GM18519 (cell line): ENCODE results near the gene DOC2A.
"Not testable (repeated sequence)": the region's sequence is repeated elsewhere in the genome, so short reads cannot be mapped to it uniquely, and the experiment has no call there.

Experiments used
- ATAC-seq: cut with Tn5 transposase; IDR thresholded peaks from one replicate; pipeline ENCODE4 v1.9.1; 2021; ENCODE audit warnings: mild to moderate bottlenecking, moderate library complexity; ENCODE audit not compliant: unreplicated experiment, low FRiP score

Gene DOC2A

DNA sequence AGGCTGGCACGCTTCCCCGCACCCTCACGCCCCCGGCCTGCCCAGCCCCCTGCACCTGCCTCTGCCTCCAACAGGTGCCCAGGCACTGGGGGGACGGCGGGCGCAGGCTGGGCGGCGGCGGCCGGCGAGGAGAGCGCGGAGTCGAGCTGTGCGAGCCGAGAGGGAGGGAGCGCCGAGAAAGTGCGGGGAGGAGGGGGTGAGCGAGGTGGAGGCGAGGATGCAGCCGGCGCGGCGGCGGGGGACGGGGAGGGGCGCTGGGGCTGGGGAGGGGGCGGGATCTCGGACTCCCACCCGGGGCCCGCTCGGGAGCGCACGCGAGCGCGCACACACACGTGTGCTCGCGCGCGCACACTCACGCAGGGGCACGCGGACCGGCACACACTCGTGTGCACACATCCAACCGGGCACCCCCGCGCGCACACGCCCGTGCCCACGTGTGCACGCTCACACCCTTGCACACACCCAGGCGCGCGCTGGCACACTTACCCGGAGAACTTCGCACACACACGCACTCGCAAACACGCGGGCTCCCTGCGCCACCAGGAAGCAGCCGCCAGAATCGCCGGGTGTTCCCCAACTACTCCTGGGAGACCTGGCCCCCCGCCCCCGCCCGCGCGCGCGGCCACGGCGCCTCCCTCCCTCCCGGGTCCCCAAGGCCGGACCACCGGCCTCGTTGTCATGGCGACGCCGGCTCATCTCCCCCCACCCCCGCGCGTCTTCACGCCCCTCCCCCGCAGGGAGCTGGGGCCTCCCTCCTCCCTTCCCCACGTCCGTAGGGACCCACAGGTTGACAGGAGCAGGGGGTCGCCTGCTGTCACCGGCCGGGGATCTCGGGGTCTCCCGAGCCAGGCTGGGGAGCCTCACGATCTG lies at the start of gene DOC2A:
DOC2A (minus strand) TSS at position 184 of the 870 bp plus-strand sequence. CDS start 805 bp downstream, outside the sequence.
- no peak for ATAC-seq

DNA sequence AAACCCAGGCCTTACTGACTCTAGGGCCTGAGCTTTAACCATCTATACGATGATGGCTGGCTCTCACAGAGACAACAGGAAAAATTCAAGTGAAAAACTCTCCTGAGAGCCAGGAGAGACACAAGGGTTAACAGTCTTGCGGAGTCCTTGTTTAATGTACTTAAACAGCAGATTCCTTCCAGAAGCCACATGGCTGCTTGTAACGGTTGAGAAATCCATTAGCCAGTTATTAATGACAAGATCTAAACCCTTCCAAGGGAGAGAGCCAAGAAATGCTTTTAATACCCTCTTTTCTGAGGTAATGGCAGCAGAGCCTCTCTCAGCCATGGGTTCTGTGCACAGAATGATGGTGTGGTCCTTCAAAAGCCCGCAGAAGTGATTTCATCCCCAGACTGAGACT lies 49.5 kb upstream of the DOC2A start:
- no peak for ATAC-seq

DNA sequence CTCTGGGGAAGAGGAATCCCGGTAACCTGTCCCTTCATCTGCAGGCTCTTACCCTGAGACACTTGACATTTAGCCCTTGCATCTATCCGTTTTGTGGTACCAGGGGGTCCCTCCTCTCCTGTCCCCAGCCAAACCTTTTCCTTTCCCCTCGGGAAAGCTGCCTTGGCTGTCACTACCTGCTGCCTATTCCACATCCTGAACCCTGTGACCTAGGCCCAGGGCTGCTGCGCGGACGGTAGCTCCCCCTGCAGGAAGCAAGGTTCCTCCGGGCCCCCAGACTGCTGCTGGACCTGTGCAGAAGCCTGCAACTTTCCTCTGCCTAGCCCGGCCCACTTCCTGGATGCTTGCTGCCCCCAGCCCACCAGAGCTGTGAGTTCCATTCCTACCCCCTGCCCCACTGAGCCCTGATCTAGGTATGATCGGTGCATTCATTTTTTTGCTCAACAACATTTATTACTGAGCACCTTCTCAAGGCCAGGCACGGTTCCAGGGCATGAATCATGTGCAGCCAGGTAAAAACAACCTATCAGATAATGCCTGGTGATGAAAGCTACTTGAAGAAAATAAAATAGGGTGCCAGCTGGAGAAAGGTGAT lies 44.2 kb upstream of the DOC2A start:
- ATAC-seq, result no peak

DNA sequence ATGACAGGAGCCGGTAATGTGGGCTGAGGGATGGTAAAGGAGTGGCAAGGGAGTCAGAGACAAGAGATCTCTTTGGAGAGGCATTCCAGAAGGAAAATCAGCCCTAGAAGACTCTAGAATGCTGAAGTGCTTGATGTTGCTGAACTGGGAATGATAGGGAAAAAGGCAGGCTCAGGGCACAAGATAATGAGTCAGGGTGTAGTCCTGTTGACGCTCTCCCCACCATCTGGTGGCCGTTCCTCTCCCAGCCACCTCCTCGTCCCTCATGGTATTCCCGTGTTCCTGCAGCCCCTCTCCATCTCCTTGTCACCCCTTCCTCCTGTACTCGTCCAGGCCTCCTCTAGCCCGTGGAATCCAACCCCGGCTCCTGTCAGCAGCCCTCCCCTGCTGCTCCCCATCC lies 43.6 kb upstream of the DOC2A start:
- no peak for ATAC-seq

DNA sequence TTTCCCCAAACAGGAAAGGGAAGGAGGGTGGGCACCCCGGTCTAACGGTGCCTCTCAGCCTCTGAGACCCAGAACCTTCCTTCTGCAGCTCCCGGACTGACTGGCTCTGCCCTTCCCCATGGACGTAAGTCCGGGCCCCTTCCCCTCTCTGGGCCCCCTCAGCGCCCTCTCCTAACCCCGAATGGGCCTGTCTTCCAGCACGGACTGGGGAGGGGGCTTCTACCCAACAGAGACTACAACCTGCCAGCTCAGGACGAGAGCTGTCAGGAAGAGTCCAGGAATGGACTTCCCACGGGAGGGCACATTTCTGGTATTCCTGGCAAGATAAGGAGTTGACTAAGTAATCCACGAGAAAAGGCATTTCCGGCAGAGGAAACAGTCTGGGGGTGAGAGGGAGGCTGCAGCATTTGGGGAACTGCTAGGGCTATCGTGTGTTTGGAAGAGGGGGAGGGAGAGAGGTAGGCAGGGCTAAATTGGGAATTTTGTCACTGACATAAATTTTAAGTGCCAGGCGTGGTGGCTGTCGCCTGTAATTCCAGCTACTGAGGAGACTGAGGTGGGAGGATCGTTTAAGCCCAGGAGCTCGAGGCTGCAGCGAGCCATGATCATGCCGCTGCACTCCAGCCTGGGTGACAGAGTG lies 42.7 kb upstream of the DOC2A start:
- no peak for ATAC-seq

DNA sequence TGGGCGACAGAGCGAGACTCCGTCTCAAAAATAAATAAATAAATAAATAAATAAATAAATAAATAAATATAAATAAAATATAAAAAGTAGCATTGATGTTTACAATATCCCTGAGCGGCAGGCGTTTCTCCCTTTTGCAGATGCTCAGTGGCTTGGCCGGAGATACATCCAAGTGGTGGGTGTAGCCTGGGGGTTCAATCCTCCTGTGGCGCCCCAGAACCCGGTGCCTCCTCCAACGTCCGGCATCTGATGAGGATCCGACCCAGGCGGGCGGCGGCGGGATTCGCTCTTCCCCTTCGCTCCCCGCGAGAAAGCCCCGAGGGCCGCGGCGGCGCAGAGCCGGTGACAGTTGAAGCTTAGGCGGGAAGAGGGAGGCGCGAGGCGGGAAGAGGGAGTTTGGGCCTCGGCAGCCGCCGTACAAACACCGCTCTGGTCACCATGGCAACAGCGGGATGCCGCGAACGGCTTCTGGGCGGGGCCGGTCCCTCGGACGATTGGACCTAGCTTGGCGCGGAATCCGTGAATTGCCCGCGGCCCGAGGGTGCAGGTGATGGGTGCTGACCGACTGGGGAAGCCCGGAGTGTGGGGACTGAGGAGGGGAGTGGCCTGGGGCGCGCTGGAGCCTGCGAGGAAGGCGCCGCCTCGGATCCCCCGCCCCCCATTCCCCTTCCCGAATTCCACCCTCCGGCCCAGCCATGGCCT lies 42.0 kb upstream of the DOC2A start:
- no peak for ATAC-seq

DNA sequence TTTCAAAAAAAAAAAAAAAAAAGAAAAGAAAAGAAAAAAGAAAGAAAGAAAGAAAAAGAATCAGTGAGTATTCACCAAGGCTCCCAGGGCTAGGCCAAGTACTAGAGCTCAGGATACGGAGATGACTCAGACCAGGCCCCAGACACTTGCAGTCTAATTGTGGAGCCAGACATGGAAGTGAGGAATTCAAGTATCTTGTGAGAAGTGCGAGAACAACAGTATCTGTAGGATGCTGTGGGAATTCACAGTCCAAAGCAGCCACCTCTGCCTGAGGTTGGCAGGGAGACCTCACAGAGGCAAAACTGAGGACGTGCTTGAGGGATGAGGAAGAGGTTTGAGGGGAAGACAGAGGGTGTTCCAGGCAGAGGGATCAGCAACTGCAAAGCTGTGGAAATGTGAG lies 40.7 kb upstream of the DOC2A start:
- ATAC-seq, result no peak

DNA sequence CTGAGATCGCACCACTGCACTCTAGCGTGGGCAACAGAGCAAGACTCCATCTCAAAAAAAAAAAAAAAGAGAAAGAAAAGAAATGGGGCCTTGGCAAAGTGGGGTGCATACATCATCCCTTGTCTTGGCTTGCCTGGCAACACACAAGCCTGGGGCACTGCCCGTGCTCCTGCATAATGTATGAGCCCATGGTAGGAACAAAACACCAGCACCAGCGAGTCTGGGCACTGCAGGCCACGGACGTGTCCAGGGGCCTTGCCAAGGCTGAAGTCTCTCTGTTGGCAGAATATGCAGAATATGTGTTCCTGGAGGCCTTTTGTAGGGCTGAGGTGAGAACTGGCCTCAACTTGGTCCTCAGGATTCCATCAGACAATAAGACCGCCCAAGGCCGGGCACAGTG lies 39.0 kb upstream of the DOC2A start:
- no peak for ATAC-seq

DNA sequence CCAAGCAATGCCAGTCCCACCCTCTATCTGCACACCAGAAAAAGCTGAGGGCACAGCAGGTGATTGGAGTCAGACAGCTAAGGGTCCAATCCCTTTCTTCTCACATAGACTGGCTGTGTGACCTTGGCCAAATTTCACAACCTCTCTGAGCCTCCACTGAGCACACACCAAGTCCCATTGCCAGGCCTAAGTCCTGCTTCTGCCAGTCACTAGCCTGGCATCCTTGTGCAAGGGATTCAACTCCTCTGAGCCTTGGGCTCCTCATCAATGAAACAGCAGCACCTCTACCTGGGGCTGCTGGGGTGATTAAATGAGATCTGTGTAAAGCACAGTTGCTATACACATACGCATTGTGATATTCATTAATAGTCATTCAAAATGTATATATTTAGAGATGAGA lies 35.8 kb upstream of the DOC2A start:
- ATAC-seq, result no peak

DNA sequence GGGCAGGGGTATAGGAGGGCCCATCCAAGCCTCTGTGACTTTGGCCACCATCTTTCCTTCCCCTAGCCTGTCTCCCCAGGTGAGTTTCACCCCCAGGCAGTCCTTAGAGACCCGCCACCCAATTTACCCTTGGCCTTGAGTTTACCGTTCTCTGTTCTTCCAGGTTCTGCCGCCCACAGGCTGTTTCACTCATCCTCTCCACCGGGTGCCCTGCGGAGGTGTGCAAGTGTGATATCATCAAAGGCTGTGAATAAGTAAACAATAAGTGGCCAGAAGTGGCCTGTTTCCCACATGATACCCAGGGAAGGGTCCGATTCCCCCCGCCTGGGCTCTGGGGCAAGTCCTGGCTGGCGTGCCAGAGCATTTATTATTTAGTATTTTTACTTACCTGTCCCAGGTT lies 35.4 kb upstream of the DOC2A start:
- ATAC-seq, result no peak

DNA sequence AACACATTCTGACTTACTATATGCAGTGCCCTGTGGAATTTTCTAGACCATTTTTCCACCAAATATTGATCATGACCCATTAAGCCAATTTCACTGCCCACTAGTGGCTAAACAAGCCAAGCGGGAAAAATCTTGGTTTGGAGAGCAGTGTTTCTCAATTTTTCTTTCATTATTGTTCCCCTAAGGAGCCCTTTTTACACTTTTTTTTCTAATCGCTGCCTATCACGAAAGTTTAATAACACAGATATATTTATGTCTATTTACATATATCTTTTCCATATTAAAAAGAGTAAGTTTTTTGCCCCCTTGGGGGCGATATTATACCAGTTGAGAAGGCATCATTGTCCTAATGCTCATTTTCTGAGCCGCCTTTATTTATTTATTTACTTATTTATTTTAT lies 31.0 kb upstream of the DOC2A start:
- no peak for ATAC-seq

DNA sequence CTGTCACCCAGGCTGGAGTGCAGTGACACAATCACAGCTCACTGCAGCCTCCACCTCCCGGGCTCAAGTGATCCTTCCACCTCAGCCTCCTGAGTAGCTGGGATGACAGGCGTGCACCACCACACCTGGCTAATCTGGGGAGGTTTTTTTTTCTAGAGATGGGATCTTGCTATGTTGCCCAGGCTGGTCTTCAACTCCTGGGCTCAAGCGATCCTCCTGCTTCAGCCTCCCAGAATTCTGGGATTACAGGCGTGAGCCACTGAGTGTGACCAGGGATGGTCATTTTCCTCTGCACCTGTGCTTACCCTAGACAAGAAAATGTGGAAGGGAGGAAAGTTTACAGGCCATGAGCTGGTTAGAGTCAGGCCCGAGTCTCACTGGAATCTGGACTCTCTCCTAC lies 29.9 kb upstream of the DOC2A start:
- not testable (repeated sequence) for ATAC-seq

DNA sequence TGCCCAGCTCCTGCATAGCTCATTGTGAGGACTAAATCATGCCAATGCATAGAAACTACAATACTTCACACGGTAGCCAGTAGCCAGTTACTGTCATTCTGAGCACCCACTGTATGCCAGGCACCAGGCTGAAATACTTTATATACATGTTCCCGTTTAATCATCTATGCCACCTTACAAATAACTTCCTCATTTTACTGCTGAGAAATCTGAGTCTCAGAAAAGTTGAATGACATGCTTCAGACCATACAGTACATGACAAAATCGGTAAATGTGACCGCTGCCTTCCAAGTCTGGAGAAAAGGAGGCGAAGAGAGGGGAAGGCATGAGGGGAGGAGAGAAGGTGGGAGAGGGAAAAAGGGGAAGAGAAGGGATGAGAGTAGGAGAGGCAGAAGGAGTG lies 29.4 kb upstream of the DOC2A start:
- no peak for ATAC-seq

DNA sequence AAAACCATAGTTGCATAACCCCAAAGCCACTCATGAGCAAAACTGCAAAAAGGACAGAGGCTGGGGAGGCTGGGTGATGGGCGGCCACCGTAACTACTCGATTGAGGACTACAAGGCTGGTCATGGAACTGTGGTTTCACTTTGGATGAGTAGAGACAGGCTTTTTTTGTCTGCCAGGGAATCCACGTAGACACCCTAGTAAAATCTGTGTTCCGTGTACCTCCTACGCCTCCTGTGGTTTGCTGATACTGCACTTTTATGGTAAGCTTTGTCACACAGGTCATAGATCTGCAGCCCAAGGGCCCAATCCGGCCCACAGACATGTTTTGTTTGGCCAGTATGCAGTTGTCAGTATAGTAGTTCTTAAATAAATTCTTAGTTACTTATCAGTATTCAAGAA lies 22.4 kb upstream of the DOC2A start:
- no peak for ATAC-seq

DNA sequence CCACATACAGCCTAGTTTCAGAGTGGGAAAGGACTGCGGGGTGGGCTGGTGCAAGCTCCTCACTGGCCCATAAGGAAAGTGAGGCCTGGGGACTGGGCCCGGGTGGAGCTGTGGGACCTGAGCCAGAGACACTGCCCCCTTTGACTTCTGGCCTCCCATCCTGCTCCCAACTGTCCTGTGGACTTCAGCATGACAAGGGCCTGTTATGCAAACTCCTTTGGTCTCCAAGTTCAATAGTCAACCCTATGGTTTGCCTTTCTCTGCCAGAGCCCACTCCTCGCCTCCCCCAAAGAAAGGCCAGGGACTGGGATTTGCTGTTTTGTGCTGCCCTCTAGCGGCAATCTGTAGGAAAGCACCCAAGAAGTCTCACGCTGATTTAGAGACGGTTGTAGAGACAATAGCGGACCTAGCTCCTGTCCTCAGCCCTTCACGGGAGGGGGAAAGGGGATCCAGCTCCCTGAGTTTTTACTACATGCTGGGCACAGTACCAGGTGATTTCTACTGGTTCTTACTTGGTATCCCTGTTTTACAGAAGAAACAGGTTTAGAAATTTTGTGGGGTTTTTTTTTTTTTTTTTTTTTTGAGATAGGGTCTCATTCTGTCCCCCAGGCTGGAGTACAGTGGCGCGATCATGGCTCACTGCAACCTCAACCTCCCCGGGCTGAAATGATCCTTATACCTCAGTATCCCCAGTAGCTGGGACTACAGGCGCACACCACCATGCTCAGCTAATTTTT lies 21.4 kb upstream of the DOC2A start:
- ATAC-seq, result no peak

DNA sequence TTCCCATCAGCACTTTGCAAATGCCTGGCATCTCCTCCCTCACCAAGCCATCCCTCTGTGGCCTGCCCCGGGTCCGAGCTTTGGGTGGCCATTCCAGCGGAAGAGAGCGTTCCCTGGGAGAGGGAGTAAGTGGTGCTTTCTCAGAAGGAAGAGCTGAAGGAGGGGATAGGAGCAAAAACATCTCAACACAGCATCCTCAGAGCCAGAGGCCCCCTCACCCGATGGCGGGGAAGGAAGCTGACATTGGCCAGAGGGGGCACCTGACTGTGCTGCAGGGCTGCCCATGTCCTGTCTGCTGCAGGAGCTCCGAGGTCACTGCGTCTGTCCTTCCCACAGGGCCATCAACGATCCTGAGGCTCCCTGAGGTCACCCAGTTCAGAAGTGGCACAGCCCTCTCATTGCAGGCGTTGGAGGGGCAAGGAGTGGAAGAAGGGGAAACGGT lies 20.7 kb upstream of the DOC2A start:
- no peak for ATAC-seq

DNA sequence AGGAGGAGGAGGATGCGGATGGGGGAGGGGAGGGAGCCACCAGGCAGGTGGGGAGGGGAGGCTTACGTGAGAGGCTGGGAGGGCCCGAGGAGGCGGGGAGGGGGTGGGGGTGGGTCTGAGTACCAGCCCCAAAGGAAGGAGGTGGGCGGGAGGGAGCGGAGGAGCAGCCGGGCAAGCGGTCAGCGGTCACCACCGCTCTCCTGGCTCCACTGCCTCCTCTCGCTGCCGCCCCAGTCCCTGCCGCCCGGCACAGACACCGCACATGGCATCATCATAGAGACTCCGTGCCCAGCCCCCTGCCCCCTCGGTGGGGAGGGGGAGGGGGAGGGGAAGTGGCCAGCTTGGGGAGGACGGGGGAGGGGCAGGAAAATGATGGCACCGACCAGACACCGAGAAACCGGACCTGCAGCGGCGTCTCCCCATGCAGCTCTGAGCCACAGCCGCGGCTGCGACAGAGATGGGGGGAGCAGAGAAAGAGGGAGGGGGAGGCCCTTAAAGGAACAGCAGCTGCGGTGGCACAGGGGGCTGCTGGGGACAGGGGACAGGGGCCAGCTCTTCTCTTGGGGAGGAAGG lies 20.1 kb upstream of the DOC2A start, which contains the start of gene TLCD3B:
TLCD3B (minus strand) TSS at position 431 of the 573 bp plus-strand sequence. CDS start 744 bp downstream, outside the sequence.
- ATAC-seq, result no peak

DNA sequence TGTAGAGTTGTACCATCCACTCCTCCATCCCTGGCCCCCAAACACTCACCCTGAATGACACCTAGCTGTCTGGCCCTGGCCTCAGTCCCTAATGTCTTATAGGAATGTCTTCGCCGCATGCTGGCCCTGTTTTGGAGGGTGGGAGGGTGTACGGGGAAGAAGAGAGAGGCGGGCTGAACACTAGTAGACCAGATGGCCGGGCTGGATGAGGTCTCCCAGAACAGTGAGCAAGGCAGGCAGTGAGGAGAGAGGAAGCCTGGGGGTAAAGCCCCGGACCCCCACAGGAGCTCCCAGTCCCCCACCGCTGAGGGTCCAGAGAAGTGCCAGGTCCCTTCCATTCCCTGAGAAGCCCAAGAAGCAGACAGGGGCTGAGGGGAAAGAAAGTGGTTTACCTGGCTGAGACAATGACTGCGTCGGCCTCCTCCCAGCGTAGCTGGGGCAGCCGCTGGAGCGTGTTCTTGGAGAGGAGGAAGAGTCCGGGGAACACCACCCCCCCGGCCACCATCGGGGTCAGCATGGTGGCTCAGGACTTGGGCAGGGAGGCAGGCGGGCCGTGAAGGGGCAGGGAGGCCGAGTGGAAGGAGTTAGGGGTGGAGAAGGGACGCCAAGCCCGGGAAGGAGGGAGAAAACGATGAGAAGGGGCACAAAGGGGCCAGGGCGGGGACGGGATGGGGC lies 19.3 kb upstream of the DOC2A start:
- no peak for ATAC-seq

DNA sequence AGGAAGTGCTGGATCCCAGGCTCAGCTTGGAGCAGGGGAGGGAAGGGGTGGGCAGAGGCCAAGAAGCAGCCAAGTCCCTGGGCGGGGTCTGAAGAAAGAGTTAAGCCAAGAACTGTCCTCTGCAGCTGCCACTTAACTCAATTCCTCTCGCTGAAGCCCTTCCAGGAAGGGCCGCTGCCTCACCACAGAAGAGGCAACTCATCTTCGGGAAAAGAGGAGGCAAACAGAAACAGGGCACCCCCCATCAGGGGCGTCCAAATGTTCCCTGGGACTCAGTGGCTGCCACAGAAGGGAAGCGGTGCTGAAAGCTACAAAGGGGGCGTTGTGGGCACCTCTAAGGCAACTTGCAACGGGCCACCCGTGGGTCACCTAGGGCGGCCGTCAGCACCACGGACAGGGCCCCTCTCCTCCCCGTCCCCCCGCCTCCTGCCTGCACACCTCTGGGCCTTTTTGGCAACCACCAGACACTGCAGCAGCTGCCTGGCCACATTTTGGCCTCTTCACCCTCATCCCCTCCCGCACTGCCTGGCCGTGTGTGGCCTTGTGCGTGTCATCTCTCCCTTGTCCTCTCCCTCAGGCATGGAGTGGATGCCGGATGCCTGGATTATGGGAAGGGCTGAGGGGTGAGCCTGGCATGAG lies 17.7 kb upstream of the DOC2A start:
- ATAC-seq, result no peak
